ENCODE measurements around the gene RPL10. TPM values are rescaled to one million over a fixed set of nuclear protein-coding genes. Genes with fewer than 3 reads are reported as not detected.
A peak's percentile ranks its signal among the peaks of the same experiment; 100 is the strongest.

The RPL10 gene
- total and polyA plus RNA-seq, 4 donors, result 2,525 to 7,505 (median 4,944) TPM

DNA sequence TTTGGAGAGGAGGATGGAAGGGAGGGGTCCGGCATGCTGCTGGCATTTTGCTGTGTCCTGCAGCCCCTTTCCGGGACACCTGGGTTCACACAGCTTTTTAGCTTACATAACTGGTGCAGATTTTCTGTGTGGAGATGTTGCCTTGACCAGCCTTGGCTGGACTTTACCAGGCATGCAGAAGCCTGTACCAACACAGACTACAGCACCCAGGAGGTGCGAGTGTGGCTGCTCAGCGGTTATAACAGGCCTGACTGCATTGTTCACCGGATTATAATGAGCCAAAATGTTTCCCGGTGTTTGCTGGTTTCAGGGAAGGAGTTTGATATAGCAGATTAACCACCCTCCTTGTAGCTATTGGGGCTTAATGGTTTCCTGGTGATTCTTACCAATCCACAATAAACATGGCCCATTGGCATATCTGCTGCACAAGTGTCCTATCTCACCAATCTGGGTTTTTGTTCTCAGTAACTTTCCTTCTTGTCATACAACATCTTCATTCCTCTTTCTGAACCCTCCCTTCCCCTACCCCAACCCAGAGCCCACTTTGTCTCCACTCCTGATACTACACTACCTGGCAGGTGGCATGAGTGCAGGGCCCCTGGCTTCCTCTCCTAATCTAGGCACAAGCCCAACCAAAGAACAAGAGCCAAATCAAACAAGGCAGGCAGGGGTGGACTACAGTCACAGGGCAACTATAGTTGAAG is 3.9 kb downstream of the RPL10 start:
- WGBS, 2 donors, result 24 to 48% methylated on average over 6 of the region's 6 CpGs
- no peak overlapping the region for H3K27ac ChIP-seq (ENCODE audit: low read depth in 1 of 2, low read length in 2 of 2)
- H3K4me1 ChIP-seq (ENCODE audit: control insufficient read depth in 1 of 2, insufficient read depth in 2 of 2, low read length in 2 of 2), result no peaks in the 10 kb centered on the region
- no peaks in the 10 kb centered on the region for H3K9me3 ChIP-seq (ENCODE audit: control insufficient read depth, low read length)
- H3K36me3 ChIP-seq (ENCODE audit: control insufficient read depth in 1 of 2, insufficient read depth in 2 of 2, low read length in 1 of 2), result peaks cover 0 to 1% of the 10 kb centered on the region in 2 donors
- intact Hi-C loops (cut with DNase I), result loop anchor here in 1 of 2 donors (10.0 kb wide), 1 partner anchor 133 kb away; no protein-coding TSS in a partner anchor
- H3K27me3 ChIP-seq (ENCODE audit: control insufficient read depth in 1 of 2, insufficient read depth in 2 of 2, low read length in 1 of 2), result no peaks in the 10 kb centered on the region
- no peak for ATAC-seq (ENCODE audit: low FRiP score)
- DNase-seq, result no peak
- H3K4me3 ChIP-seq (ENCODE audit: low read length in 2 of 2), result no peak overlapping the region

DNA sequence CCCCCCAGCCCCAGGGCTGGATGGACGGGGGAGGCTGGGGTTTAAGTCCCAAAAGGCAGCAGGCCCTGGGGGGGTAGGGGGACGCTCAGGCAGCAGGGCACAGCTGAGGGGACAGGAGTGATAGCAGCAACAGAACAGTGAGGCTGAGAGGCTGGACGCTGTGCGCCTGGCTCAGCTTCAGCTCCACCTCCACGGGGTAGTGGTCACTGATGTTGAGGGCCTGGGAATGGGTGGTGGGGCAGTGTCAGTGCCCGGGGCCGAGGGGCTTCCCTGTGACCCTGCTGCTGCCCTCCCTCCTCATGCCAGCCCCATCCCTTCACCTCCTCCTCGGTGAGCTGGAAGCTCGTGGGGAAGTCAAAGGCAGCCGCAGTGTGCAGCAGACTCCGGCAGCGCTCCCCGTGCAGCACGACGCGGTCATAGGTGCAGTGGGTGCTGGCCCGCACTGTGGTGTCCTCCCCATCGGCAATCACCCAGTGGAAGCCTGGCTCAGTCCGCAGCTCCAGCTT is 4.5 kb downstream of the RPL10 start:
- 64 to 75% methylated on average over 19 of the region's 19 CpGs for WGBS, 2 donors
- Histone ChIP-seq H3K27me3 (ENCODE audit: control insufficient read depth in 1 of 2, insufficient read depth in 2 of 2, low read length in 1 of 2) (no peaks in the 10 kb centered on the region), H3K27ac (ENCODE audit: low read depth in 1 of 2, low read length in 2 of 2) (no peak overlapping the region), H3K36me3 (ENCODE audit: control insufficient read depth in 1 of 2, insufficient read depth in 2 of 2, low read length in 1 of 2) (peaks cover 0 to 1% of the 10 kb centered on the region in 2 donors), H3K4me1 (ENCODE audit: control insufficient read depth in 1 of 2, insufficient read depth in 2 of 2, low read length in 2 of 2) (no peaks in the 10 kb centered on the region), H3K9me3 (ENCODE audit: control insufficient read depth, low read length) (no peaks in the 10 kb centered on the region), H3K4me3 (ENCODE audit: low read length in 2 of 2) (no peak overlapping the region)
- DNase-seq (no peak), ATAC-seq (ENCODE audit: low FRiP score) (no peak)
- intact Hi-C loops (cut with DNase I), result loop anchor here in 1 of 2 donors (10.0 kb wide), 1 partner anchor 132 kb away; no protein-coding TSS in a partner anchor

DNA sequence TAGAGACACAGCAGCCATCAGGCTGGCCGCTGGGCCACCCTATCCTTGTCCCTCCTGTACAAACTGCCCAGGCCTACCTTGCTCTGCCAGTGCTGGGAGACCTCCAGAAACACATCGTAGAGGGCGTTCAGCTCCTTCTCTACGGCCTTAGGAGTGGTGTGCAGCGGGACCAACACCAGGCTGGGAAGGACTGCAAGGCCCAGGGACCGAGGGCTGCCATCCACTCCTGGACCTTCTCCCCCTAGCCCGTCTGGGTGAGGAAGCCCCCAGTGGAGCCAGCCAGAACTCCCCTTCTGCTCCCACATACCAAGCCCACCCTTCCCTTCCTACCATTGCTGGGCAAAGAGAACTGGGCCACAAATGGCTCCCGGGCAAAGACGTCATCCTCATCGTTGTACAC is 5.0 kb downstream of the RPL10 start:
- no peak for DNase-seq
- intact Hi-C loops (cut with DNase I), result loop anchor here in 1 of 2 donors (10.0 kb wide), 1 partner anchor 132 kb away; no protein-coding TSS in a partner anchor
- Histone ChIP-seq H3K36me3 (ENCODE audit: control insufficient read depth in 1 of 2, insufficient read depth in 2 of 2, low read length in 1 of 2) (peaks cover 0 to 1% of the 10 kb centered on the region in 2 donors), H3K27ac (ENCODE audit: low read depth in 1 of 2, low read length in 2 of 2) (no peak overlapping the region), H3K9me3 (ENCODE audit: control insufficient read depth, low read length) (no peaks in the 10 kb centered on the region), H3K27me3 (ENCODE audit: control insufficient read depth in 1 of 2, insufficient read depth in 2 of 2, low read length in 1 of 2) (no peaks in the 10 kb centered on the region), H3K4me1 (ENCODE audit: control insufficient read depth in 1 of 2, insufficient read depth in 2 of 2, low read length in 2 of 2) (no peaks in the 10 kb centered on the region), H3K4me3 (ENCODE audit: low read length in 2 of 2) (no peak overlapping the region)
- WGBS, 2 donors, result 80 to 81% methylated on average over 10 of the region's 10 CpGs
- ATAC-seq (ENCODE audit: low FRiP score), result no peak

DNA sequence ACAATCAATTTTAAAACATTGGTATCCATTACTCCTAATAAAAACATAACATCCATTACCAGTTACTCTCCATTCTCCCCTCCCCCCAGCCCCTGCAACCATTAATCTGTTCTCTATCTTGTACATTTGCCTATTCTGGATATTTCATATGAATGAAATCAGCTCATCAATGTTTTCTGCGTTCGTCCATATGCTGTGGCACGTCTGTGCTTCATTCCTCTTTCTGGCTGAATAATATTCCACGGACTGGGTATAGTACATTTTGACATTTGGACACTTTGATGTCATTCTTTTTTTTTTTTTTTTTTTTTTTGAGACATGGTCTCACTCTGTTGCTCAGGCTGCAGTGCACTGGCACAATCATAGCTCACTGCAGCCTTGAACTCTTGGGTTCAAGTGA is 5.7 kb downstream of the RPL10 start:
- WGBS, 2 donors, result 77 to 89% methylated on average over 4 of the region's 4 CpGs

DNA sequence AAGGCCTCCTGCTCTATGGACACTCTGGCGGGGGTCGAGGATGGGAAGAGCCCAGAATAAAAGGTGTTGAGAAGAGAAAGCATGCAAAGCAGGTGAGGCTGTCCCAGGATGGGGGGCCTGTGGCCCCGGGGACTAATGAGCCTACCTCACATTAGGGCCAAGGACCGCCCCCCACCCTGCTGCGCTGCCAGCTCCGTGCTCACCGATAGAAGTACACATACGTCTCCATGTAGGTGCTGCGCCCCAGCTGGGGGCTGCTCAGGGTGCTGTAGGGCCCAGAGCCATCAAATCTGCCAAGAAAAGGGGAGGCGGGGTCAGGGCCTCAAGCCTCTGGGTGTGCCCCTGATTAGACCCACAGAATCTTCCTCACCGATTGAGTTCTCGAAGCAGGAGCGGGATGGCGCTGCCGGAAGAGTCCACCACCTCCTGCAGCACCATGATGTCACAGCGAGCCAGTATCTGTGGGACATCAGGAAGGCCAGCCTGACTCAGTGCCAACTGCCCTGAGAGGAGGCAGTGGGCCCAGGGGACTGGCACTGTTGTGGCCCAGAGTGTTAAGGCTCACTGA is 6.5 kb downstream of the RPL10 start:
- Histone ChIP-seq H3K9me3 (ENCODE audit: control insufficient read depth, low read length) (no peaks in the 10 kb centered on the region), H3K4me3 (ENCODE audit: low read length in 2 of 2) (no peak overlapping the region), H3K36me3 (ENCODE audit: control insufficient read depth in 1 of 2, insufficient read depth in 2 of 2, low read length in 1 of 2) (peaks cover 0 to 1% of the 10 kb centered on the region in 2 donors), H3K27ac (ENCODE audit: low read depth in 1 of 2, low read length in 2 of 2) (no peak overlapping the region), H3K27me3 (ENCODE audit: control insufficient read depth in 1 of 2, insufficient read depth in 2 of 2, low read length in 1 of 2) (no peaks in the 10 kb centered on the region), H3K4me1 (ENCODE audit: control insufficient read depth in 1 of 2, insufficient read depth in 2 of 2, low read length in 2 of 2) (no peaks in the 10 kb centered on the region)
- WGBS, 2 donors, result 88 to 89% methylated on average over 16 of the region's 16 CpGs
- intact Hi-C loops (cut with DNase I), result loop anchor here in 1 of 2 donors (10.0 kb wide), 1 partner anchor 130 kb away; no protein-coding TSS in a partner anchor
- DNase-seq (no peak), ATAC-seq (ENCODE audit: low FRiP score) (no peak)

More for the DNA sequence above, 5.7 kb downstream of the RPL10 start:
- H3K27ac ChIP-seq (ENCODE audit: low read depth in 1 of 2, low read length in 2 of 2), result no peak overlapping the region
- H3K4me3 ChIP-seq (ENCODE audit: low read length in 2 of 2), result no peak overlapping the region
- no peaks in the 10 kb centered on the region for H3K9me3 ChIP-seq (ENCODE audit: control insufficient read depth, low read length)
- ATAC-seq (ENCODE audit: low FRiP score) (no peak), DNase-seq (no peak)
- no peaks in the 10 kb centered on the region for H3K4me1 ChIP-seq (ENCODE audit: control insufficient read depth in 1 of 2, insufficient read depth in 2 of 2, low read length in 2 of 2)
- no peaks in the 10 kb centered on the region for H3K27me3 ChIP-seq (ENCODE audit: control insufficient read depth in 1 of 2, insufficient read depth in 2 of 2, low read length in 1 of 2)
- peaks cover 0 to 1% of the 10 kb centered on the region in 2 donors for H3K36me3 ChIP-seq (ENCODE audit: control insufficient read depth in 1 of 2, insufficient read depth in 2 of 2, low read length in 1 of 2)
- intact Hi-C loops (cut with DNase I), result loop anchor here in 1 of 2 donors (10.0 kb wide), 1 partner anchor 131 kb away; no protein-coding TSS in a partner anchor

DNA sequence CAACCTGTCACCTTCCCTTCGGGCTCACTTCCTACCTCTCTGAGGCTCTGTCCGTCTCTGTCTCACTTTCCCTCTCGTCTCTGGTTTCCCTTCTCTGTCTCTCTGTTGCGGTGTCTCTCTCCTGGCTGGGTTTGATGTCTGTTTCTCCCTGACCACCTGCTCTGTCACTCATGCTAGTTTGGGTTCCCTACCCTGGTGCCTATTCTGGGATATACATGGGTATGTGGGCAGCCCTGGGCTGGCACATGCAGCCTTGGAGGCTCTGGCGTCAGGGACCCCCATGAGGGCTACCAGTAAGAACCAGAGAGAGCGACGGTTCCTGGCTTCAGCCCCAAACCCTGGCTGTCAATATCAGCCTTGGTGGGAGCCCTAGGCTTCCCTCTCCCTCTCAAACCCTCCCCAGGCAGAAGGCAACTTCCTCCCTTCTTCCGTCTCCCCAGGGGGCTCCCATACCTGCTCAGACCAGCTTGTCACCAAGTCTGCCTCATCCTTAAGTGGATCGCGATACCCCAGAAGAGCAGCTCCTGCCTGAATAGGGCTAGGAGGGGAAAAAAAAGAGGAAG is 10.6 kb downstream of the RPL10 start:
- Histone ChIP-seq H3K27me3 (ENCODE audit: control insufficient read depth in 1 of 2, insufficient read depth in 2 of 2, low read length in 1 of 2) (no peaks in the 10 kb centered on the region), H3K9me3 (ENCODE audit: control insufficient read depth, low read length) (no peaks in the 10 kb centered on the region), H3K4me1 (ENCODE audit: control insufficient read depth in 1 of 2, insufficient read depth in 2 of 2, low read length in 2 of 2) (no peaks in the 10 kb centered on the region), H3K27ac (ENCODE audit: low read depth in 1 of 2, low read length in 2 of 2) (peak overlapping the region in 1 of 2 donors; percentile 42), H3K4me3 (ENCODE audit: low read length in 2 of 2) (peak overlapping the region in 1 of 2 donors; percentile 1), H3K36me3 (ENCODE audit: control insufficient read depth in 1 of 2, insufficient read depth in 2 of 2, low read length in 1 of 2) (no peaks in the 10 kb centered on the region)
- DNase-seq (no peak), ATAC-seq (ENCODE audit: low FRiP score) (no peak)
- intact Hi-C loops (cut with DNase I), result loop anchor here in 1 of 2 donors (10.0 kb wide), 1 partner anchor 126 kb away; no protein-coding TSS in a partner anchor
- WGBS, 2 donors, result 7 to 39% methylated on average over 10 of the region's 10 CpGs

DNA sequence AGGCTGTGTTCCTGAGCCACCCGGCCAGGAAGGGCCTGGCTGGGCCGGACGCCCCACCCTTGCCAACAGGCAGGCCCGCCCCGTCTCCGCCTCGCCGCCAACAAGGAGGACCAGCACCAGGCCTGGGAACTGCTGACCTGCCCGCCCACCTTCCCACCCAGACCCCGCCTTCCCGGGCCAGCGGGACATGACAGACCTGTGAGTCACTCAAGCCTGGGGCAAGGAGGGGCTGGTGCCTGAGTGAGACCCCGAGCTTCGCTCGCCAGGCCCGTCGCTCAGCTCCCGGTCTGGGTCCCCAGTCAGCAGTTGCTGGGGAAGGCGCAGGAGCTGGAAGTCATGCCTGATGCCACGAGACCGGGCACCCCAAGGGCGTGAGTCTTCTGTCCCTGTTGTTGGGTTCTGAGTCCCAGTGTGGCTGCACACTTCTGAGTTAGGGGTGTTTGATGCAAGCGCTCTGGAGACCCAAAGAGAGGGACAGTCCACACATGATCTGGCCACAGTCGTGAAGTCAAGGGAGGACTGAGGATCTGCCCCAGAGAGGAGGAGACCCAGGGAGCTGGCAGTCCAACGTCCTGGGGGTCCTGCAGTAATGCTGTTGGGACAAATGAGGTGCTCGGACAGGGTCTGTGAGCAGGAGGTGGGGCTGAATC is 11.2 kb downstream of the RPL10 start, which contains the start of gene DNASE1L1:
DNASE1L1 (minus strand) TSS at position 33 of the 650 bp plus-strand sequence. CDS start 3,686 bp downstream, outside the sequence.
- no peaks in the 10 kb centered on the region for H3K4me1 ChIP-seq (ENCODE audit: control insufficient read depth in 1 of 2, insufficient read depth in 2 of 2, low read length in 2 of 2)
- intact Hi-C loops (cut with DNase I), result loop anchor here in 1 of 2 donors (10.0 kb wide), 1 partner anchor 125 kb away; no protein-coding TSS in a partner anchor

DNA sequence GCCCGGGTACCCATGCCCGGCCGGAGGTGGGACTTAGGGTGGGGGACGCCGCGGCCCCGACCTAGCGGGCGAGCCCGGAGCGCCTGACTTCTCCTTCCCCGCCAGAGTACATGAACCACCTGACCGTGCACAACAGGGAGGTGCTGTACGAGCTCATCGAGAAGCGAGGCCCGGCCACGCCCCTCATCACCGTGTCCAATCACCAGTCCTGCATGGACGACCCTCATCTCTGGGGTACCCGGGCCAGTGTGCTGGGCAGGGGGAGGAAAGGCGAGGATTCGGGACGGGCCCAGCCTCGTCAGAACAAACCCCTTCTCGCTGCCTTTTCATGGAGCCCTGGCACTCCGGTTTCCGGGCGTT is 13.8 kb downstream of the RPL10 start:
- Histone ChIP-seq H3K27ac (ENCODE audit: low read depth in 1 of 2, low read length in 2 of 2) (peak overlapping the region in 1 of 2 donors; percentile 62), H3K36me3 (ENCODE audit: control insufficient read depth in 1 of 2, insufficient read depth in 2 of 2, low read length in 1 of 2) (no peaks in the 10 kb centered on the region), H3K4me3 (ENCODE audit: low read length in 2 of 2) (peak overlapping the region; percentile 51 to 79), H3K4me1 (ENCODE audit: control insufficient read depth in 1 of 2, insufficient read depth in 2 of 2, low read length in 2 of 2) (no peaks in the 10 kb centered on the region), H3K9me3 (ENCODE audit: control insufficient read depth, low read length) (no peaks in the 10 kb centered on the region), H3K27me3 (ENCODE audit: control insufficient read depth in 1 of 2, insufficient read depth in 2 of 2, low read length in 1 of 2) (no peaks in the 10 kb centered on the region)
- ATAC-seq (ENCODE audit: low FRiP score), result peak; percentile 66
- WGBS, 2 donors, result 1 to 36% methylated on average over 29 of the region's 29 CpGs
- intact Hi-C loops (cut with DNase I), result no loop called here
- peak; percentile 79 to 83 for DNase-seq

More for the DNA sequence above, 11.2 kb downstream of the RPL10 start, which contains the start of gene DNASE1L1:
- DNase-seq (peak; percentile 95 to 97), ATAC-seq (ENCODE audit: low FRiP score) (peak; percentile 88)
- Histone ChIP-seq H3K27ac (ENCODE audit: low read depth in 1 of 2, low read length in 2 of 2) (peak within 1 kb of the TSS in 1 of 2 donors; percentile 94), H3K4me3 (ENCODE audit: low read length in 2 of 2) (peak within 1 kb of the TSS in 1 of 2 donors; percentile 1), H3K36me3 (ENCODE audit: control insufficient read depth in 1 of 2, insufficient read depth in 2 of 2, low read length in 1 of 2) (no peaks in the 10 kb centered on the region), H3K27me3 (ENCODE audit: control insufficient read depth in 1 of 2, insufficient read depth in 2 of 2, low read length in 1 of 2) (no peaks in the 10 kb centered on the region), H3K9me3 (ENCODE audit: control insufficient read depth, low read length) (no peaks in the 10 kb centered on the region)
- 4 to 38% methylated on average over 25 to 26 of the region's 26 CpGs for WGBS, 2 donors

Data from aorta (tissue), 5 donors.